ENCODE measurements around the gene EBF4.

GRCh38 chr20:2663364-2663886 is 29.2 kb upstream of the EBF4 start:
- no peak for TF ChIP-seq FOXM1 (IDR thresholded peaks at IDR 0.05; ENCODE audit: low read depth, low read length)
- TF ChIP-seq CREB1 (IDR thresholded peaks at IDR 0.05; ENCODE audit: low read depth): no peak
- TF ChIP-seq, protein P1, sequence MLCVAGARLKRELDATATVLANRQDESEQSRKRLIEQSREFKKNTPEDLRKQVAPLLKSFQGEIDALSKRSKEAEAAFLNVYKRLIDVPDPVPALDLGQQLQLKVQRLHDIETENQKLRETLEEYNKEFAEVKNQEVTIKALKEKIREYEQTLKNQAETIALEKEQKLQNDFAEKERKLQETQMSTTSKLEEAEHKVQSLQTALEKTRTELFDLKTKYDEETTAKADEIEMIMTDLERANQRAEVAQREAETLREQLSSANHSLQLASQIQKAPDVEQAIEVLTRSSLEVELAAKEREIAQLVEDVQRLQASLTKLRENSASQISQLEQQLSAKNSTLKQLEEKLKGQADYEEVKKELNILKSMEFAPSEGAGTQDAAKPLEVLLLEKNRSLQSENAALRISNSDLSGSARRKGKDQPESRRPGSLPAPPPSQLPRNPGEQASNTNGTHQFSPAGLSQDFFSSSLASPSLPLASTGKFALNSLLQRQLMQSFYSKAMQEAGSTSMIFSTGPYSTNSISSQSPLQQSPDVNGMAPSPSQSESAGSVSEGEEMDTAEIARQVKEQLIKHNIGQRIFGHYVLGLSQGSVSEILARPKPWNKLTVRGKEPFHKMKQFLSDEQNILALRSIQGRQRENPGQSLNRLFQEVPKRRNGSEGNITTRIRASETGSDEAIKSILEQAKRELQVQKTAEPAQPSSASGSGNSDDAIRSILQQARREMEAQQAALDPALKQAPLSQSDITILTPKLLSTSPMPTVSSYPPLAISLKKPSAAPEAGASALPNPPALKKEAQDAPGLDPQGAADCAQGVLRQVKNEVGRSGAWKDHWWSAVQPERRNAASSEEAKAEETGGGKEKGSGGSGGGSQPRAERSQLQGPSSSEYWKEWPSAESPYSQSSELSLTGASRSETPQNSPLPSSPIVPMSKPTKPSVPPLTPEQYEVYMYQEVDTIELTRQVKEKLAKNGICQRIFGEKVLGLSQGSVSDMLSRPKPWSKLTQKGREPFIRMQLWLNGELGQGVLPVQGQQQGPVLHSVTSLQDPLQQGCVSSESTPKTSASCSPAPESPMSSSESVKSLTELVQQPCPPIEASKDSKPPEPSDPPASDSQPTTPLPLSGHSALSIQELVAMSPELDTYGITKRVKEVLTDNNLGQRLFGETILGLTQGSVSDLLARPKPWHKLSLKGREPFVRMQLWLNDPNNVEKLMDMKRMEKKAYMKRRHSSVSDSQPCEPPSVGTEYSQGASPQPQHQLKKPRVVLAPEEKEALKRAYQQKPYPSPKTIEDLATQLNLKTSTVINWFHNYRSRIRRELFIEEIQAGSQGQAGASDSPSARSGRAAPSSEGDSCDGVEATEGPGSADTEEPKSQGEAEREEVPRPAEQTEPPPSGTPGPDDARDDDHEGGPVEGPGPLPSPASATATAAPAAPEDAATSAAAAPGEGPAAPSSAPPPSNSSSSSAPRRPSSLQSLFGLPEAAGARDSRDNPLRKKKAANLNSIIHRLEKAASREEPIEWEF (IDR thresholded peaks at IDR 0.05; ENCODE audit: insufficient replicate concordance, low read depth, low read length): no peak
- TF ChIP-seq, protein P2, sequence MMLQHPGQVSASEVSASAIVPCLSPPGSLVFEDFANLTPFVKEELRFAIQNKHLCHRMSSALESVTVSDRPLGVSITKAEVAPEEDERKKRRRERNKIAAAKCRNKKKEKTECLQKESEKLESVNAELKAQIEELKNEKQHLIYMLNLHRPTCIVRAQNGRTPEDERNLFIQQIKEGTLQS (IDR thresholded peaks at IDR 0.05; ENCODE audit: borderline replicate concordance, extremely low read depth, low read depth, low read length): no peak
- TF ChIP-seq CEBPB (IDR thresholded peaks at IDR 0.05; ENCODE audit: borderline replicate concordance in 1 of 2, low read depth in 2 of 2, low read length in 2 of 2): no peak
- no peak for TF ChIP-seq EGR1 (IDR thresholded peaks at IDR 0.05; ENCODE audit: borderline replicate concordance in 1 of 2, low read depth in 2 of 2, low read length in 2 of 2)
- no peak for TF ChIP-seq MTA2 (IDR thresholded peaks at IDR 0.05; ENCODE audit: low read depth)
- TF ChIP-seq NFYA (IDR thresholded peaks at IDR 0.05; ENCODE audit: borderline replicate concordance, low read depth, low read length): no peak
- TF ChIP-seq, protein P3, sequence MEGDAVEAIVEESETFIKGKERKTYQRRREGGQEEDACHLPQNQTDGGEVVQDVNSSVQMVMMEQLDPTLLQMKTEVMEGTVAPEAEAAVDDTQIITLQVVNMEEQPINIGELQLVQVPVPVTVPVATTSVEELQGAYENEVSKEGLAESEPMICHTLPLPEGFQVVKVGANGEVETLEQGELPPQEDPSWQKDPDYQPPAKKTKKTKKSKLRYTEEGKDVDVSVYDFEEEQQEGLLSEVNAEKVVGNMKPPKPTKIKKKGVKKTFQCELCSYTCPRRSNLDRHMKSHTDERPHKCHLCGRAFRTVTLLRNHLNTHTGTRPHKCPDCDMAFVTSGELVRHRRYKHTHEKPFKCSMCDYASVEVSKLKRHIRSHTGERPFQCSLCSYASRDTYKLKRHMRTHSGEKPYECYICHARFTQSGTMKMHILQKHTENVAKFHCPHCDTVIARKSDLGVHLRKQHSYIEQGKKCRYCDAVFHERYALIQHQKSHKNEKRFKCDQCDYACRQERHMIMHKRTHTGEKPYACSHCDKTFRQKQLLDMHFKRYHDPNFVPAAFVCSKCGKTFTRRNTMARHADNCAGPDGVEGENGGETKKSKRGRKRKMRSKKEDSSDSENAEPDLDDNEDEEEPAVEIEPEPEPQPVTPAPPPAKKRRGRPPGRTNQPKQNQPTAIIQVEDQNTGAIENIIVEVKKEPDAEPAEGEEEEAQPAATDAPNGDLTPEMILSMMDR (IDR thresholded peaks at IDR 0.05 in 2 of 3, conservative IDR thresholded peaks at IDR 0.05 in 1 of 3; ENCODE audit: control insufficient read depth in 2 of 3, extremely low read depth in 1 of 3, insufficient read depth in 1 of 3, low read depth in 3 of 3, low read length in 3 of 3): no peak

Data from GM12878 (cell line).